Non-pigmented ciliary epithelial cell (primary cell): ENCODE measurements around the gene DNAH6.
"Not testable (repeated sequence)": the region's sequence is repeated elsewhere in the genome, so short reads cannot be mapped to it uniquely, and the experiment has no call there.

Source experiments
- DNase-seq: peaks from one replicate; pipeline ENCODE4 v3.0.0-alpha.2; 2010; ENCODE audit warnings: low read depth

DNAH6 gene

DNA sequence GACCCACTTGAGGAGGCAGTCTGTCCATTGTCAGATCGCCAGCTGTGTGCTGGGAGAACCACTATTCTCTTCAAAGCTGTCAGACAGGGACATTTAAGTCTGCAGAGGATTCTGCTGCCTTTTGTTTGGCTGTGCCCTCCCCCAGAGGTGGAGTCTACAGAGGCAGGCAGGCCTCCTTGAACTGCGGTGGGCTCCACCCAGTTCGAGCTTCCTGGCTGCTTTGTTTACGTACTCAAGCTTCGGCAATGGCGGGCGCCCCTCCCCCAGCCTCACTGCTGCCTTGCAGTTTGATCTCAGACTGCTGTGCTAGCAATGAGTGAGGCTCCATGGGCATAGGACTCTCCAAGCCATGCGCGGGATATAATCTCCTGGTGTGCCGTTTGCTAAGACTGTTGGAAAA is 5.3 kb upstream of the DNAH6 start:
- not testable (repeated sequence) for DNase-seq

DNA sequence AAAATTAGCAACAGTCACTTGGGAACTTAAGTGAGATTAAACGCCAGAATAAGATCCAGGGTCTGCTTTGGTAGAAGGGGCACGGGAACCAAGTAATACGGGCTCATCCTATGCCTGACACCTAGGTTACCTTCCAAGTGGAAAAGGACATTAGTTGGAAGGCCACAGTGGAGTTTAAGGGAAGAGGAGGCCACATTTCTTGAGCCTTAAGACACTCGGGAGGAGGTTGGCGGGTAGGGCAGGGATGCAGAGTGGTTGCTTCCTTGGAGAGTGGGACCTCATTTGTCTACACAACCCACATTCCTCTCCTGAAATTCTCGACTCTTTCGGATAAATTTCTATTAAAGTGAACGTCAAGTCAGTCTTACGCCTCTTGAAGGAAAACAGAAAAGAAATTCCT is 510 bp upstream of the DNAH6 start:
- DNase-seq = no peak

DNA sequence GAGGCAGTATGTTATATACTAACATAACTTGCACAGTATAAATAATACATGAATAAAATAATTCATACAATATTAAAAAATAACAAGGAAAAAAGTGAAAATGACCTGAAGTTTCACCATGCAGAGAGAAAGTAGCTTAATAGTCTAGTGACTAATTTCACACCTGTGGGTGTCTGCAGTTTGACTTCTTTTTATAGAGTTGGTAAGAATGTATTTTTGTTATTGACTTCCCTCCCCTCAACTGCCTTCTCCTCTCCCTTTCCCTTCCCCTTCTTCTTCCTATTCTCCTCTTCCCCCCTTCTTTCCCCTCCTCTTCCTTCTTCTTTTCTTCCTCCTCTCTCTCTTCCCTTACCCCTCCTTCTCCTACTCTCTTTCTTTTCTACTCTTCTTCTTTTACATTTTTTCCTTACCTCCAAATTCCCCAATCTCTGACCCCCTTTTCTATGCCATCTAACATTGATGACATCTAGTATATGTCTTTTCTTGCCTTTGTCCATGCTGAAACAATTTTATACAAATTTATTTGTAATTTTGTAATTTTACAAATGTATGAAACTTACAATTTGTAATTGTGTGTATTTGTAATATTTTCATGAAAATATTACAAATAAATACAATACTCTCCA is 3.1 kb downstream of the DNAH6 start:
- DNase-seq = no peak

DNA sequence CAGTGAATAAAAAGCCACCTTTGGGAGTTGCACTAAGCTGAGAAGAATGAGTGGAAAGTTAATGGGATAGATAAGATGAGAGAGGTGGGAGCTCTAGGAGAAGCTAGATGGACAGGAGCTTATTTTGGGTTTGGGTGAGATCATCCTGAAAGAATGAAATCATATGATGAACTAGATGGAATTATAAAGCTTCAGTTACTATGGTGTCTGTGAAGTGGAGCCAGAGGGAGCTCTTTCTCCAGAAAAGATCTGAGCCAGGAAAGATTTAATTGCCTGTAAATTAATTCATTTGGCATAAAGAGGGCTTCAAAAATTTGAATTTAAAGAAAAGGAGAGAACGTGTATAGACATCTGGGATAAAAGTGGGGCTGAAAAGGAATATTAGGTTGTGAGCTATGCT is 10.3 kb downstream of the DNAH6 start:
- no peak for DNase-seq

DNA sequence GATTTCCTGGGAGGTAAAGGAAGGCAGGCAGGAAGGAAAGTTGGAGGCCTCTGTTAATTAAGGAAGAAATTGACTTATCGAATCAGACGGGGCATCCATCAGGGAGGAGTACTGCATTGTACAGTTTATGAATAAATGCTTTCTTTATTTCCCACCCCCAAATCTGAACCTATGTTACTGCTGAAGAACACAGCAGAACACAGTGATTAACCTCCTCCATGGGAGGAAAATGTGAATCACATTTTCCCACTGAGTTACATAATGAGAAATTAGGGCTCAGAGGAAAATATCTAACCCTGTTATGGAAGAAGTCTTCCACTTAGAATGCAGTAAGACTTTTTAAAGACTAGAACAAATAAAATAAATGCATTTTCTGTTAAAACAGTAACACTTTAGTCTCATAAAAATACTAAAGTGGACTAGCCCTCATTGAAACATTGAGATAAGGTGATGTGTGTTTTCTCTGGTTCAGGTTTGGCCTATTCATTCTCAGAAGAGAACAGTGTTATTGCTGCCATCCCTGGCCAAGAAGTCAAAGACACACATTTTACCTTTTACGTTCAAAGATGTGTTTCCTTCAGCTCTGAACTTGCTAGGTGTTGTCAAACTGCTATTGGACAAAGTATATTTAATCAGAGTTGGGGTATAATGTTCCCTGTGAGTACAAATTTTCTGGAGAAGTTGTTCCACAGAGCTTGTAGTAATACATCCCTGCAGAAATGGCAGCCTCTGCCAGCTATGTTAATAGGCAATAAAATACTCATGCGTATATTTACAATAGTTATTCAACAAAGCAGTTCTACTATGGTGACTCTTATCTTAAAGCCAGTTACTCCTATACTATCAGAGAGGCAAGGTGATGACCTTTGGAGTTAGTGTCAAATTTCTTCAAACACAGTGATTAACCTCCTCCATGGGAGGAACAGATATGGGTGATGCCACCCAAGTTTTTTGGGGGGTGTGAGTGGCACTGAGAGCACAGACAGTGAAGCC is 11.1 kb downstream of the DNAH6 start:
- no peak for DNase-seq

DNA sequence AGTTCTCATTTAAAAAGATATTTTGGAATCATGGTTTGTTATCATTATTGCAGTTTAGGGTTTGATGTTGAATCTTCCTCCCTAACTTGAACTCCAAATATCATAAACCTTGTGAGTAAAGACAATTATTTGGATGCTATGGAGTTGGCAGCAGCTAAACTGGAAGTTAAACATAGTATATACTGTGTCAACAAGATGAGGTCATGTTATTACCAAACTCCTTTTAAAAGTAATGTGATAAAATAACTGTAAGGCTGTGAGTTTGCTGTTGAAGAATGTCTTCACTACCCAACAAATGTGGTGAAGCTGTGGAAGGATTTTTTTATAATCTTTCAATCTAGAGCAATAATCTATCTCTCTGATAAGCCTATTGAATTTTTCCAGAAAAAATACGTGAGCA is 16.0 kb downstream of the DNAH6 start:
- DNase-seq = no peak

DNA sequence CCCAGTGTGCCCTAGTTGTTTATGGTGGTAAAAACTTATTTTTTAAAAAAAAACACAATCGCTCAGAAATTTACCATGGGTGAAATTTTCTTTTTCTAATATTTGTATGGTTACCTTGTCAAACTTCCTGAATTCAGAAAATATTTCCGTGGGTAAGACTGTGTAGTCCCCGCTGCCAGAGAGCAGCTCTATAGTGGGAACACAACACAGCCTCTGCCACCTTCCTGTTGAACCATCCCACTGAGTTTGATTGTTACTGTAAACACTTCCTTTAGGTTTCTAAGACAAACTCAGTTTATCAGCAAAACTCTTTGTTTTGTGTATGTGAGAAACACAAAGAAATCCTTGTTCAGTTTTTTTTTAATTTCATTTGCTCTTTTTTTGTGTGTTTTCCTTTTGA is 17.9 kb downstream of the DNAH6 start:
- DNase-seq = no peak

DNA sequence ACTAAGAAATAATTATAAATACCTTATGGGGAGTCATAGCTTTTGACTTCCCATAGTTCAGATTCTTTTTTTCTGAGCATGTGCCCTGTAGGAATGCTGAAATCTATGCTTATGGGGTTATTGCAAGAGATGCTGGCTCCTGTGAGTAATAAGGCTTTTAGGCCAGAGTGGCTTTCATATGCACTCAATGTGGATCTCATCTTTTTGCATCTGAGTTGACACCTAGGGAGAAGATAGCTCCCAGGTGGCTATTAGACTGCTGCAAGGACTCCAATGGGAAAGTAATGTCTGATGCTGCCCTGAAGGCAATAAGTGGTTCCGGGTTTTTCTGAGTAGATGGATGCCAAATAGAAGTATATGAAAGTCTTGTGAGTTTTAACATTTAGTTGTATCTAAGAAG is 21.0 kb downstream of the DNAH6 start:
- no peak for DNase-seq

DNA sequence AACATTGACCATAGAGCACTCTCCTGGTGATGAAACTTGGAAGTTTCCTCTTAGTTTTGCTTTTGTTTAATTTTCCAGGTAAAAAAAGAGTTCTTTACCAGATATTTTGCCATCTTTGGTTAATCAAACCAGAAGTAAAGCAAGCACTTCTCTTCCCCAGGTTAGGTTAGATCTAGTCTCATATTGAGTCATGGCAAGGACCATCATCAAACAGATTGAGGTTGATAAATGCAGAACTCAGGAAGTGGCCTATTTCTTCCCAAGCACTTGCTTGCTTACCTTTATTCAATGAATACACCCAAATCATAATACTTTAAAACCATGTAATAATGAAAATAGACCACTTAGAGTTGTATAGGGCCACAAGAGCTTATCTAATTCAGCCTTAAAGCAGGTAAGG is 23.4 kb downstream of the DNAH6 start:
- no peak for DNase-seq

DNA sequence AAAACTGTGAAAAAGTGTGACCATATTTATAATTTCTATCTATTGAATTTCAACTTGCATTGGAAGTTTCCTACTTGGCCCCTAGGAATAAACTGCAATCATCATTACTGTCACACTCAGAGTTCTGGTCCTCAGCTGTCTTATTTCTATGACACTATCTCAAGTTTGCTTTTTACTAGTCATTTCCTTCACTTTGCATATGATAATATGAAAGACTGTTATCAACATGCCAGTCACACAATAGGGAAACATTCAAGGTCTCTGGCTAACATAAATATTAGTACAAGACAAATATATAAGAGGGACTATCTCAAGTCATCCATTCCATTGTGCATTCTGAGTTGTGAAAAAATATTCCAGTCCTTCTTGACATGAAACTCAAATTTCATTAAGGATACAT is 28.7 kb downstream of the DNAH6 start:
- no peak for DNase-seq

DNA sequence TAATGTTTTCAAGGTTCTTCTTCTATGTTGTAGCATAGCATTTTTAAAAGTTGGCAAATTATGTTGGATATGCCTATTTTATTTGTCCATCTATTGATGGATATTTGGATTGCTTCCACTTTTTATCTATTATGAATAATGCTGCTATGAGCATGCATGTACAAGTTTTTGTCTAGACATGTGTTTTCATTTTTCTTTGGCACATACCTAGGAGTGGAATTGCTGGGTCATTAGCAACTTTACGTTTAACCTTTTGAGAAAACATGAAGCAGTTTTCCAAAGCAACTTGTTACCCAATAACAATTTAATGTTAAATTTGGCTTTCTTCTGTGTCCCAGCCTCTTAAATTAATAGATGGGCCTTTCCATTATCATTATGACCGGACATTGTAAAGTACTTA is 30.3 kb downstream of the DNAH6 start:
- no peak for DNase-seq

DNA sequence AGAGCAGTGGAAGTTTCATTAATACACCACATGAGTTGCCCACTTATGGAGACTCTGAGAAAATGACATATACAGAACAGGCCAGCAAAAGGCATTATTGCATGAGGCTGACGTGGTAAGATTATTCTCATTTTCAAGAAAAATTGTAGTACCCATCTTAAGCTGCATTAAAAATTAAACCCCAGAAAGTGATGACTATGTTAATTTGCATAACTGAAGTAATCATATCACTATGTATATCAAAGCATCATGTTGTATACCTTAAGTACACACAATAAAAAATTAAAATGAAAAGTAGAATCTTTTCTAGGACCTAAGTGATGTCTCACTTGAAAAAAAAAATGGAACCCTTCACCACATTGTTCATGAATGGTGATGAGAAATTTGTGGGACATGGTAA is 32.0 kb downstream of the DNAH6 start:
- no peak for DNase-seq

DNA sequence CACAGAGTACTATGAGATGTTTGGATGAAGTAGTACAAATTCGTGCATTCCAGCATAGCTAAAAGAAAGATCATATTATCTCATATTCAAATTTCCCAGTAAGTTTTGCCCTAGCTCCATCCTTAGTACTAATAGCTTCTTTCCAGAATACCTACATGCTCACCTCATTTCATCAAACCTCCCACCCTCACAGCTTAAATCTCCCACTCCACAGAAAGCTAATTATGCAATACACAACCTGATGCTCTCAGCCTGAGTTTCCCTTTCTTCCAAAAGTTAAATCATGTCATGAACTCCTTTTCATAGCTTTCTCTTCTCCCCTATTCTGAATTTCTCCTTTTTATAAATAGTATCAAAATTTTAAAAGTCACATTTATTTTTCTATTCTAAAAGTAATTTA is 34.6 kb downstream of the DNAH6 start:
- no peak for DNase-seq

DNA sequence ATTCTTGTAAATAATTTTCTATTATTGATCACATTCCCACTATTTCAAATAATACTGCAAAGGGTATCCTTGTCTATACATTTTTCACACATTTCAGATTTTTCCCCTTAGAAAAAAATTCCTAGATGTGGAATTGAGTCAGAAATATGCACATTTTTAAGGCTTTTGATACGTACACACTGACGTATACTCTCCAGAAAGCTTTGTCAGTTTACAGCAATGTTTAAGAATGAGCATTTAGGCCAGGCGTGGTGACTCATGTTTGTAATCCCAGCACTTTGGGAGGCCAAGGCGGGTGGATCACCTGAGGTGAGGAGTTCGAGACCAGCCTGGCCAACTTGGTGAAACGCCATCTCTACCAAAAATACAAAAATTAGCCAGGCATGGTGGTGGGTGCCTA is 35.2 kb downstream of the DNAH6 start:
- not testable (repeated sequence) for DNase-seq

DNA sequence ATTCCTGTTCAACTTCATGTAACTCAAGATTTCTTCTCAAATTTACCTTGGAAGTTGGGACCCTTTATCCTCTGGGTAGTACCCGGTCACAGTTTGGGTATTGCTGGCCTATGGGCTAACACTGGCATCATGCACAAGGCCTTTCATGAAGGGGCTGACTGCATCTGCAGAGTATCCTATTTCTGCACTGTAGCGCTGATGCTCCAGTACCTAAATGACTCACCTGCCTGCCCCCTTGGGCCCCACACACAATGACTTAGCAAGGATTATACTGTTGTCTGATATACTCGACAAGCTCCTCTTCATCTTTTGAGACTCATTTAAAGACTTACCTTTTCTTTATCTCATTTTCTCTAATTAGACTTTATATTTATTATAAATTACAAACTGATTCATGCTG is 39.9 kb downstream of the DNAH6 start:
- DNase-seq = no peak

DNA sequence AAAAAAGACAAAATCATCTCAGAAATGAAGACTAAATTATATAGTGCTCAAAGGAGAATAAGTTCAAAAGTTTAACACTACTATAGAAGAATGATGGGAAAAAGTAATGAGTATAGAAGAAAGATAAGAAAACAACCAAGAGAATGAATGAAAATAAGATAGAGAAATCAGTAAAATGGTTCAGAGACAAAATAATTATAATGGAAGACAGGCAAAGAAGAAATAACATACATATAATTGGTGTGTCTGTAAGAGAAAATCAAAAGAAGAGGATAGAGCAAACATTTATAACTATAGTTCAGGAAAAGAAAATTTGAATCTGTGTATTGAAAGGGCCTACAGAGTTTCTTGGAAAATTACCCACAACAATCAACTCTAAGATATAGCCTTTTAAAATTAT is 43.5 kb downstream of the DNAH6 start:
- DNase-seq = no peak

DNA sequence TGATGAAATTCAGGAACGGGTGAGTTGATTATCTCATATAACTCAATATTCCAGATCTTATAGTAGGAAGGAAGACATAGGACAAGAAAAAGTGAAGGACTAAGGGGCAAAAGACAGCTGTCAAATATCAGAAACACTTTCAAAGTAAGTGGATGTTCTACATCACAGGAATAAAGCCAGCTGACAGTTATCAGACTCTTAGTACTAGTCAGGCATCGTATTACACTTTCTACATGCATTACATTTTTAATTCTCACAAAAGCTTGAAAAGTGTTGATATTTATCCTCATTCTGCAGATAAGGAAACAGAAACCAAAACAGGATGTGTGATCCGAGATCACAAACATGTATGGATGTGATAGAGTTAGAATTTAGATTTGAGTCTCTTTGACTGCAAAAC is 63.4 kb downstream of the DNAH6 start:
- DNase-seq = no peak

DNA sequence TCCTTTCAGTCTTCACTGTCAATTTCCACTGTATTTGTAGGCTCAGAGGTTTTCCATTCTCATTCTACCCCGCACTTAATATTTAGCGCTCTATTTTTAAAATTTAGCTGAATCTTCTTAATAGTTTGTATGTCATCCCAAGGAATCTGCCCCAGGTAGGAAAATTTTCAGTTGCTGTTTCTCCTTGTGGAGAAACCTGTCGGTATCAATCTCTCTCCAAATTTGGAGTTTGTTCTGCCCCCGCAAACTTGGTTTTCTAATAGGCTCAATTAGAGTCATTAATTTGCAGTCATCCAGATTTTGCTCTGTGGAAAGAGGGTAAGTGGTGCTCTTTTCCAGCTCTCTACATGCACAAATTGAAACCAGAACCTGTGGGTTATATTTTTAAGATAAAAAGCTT is 87.6 kb downstream of the DNAH6 start:
- DNase-seq = no peak

DNA sequence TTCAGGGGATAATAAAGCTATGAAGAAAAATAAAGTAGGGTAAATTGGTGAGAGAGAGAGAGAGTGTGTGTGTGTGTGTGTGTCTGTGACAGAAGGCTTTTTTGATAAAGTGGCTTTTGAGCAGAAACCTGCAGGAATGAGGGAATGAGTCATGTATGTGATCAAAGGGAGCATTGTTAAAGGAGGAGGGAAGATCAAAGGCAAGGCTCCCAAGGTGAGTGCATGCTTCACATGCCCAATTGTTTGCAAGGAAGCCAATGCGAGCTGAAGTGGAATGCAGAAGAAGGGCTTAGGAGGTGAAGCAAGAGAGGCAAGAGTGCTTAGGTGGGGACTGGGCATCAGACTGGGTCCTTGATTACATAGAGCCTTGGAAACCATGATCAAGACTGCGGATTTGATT is 96.8 kb downstream of the DNAH6 start:
- DNase-seq = no peak

DNA sequence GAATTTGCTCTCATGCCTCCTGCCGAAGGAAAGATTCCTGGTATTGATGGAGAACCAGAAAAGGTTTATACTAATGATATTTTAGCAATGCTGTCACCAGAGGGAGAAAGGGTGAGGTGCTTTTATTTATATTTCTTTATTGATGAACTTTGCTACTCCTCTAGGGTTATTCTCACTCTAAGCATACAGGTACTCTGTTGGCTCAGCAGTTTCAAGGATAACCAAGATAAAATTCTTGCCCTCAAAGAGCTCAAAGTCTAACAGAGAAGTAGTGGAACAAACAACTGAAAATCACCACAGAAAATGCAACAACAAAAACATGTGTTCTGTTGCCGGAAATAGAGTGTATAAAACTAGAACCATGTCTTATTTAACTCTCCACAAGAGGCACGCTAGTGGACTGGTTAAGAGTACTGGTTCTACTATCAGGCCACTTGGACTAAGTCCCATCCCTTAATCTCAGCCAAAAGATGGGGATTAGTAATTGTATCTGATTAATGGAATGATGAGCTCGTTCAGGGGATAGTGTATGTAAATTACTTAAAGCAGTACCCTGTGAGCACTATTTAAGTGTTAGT is 103.6 kb downstream of the DNAH6 start:
- DNase-seq = no peak

DNA sequence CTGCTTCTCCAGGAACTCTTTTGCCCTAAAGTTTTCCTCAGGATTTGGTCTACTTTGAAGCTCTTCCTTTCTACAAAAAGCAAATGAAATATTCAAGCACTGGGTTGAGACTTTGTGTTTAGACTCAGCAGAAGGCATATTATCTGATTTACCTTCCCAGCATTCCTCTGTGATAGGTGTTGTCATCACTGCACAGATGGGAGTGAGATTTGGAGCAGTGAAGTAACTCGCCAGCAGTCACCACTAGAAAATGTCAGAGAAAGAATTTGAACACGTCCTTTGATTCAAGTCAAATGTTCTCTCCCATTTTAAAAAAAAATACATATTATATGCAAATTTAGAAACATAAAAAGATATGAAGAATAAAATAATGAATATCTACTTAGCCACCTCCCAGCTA is 112.2 kb downstream of the DNAH6 start:
- DNase-seq = no peak

DNA sequence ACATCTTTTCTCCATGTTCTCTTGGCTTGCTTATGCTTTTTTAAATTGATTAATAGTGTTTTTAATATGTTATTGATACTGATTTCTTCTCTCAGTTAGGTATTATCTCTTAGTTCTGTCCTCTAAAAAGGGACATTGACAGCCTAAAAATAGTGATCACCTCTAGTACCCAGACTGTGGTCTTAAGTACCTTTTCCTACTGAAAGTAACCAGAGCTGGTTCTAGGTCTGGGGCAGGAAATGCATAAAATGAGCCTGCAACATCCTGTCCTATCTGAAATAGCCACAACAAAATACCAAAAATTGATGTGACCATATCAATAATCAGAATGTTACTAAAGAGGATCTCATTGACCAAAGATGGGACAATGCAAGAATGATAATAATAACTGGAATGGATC is 113.3 kb downstream of the DNAH6 start:
- DNase-seq = no peak

DNA sequence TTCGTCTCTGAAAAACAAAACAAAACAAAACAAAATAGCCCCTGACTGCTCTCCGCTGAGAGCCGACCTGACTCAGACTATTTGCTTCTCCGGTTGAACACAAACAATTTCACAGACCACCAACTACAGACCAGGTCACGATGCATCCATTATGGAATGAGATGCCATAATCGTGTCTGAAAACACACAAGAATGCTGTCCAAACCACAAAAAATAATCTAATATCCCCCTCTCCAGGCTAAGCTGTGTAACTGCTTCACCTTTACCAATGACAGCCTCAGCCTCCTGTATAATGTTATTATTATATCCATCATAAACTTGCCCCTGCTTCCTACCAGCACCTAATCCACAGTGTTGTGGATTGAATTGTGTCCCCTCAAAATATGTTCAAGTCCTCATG is 114.7 kb downstream of the DNAH6 start:
- peak; percentile 40 for DNase-seq
